Activated CD8-positive, alpha-beta memory T cell treated with anti-CD3 and anti-CD28 coated beads, Interleukin-2, amount 50 U/mL, for 24 hours (primary cell): Measurements from ENCODE around the gene BACH1.
A peak's percentile ranks its signal among the peaks of the same experiment; 100 is the strongest.

Experiments used
- DNase-seq: peaks from one replicate; pipeline ENCODE4 v3.0.0-alpha.2; 2020; ENCODE audit errors: extremely low read depth

The BACH1 gene

DNA sequence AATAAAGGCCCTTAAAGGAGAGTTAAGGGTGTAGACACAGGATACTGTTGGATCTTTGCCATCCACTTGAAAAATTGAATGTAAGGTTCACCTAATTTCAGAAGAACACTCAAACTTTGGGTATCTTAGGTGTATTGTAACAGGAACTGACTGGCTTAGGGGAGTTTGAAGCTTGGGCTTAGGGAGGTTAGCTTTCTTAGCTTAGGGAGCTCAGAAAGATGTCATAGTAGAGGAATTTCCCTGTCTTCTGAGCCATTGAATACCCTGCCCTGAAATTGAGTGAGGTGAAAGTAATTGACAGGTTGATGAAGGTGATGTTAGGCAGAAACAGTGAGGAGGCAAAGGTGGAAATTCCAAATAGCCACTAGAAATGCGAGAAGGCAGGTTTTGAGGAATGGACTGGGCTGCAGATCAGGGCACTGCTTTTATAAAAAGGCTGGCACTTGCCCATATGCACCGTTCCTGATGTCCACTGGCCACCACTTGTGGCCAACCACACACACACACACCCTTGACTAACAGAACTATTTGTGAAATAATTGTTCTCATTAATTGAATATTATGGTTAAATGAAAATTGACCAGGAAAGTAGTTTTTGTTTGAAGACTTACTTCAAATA lies 16.5 kb downstream of the BACH1 start:
- no peak for DNase-seq

DNA sequence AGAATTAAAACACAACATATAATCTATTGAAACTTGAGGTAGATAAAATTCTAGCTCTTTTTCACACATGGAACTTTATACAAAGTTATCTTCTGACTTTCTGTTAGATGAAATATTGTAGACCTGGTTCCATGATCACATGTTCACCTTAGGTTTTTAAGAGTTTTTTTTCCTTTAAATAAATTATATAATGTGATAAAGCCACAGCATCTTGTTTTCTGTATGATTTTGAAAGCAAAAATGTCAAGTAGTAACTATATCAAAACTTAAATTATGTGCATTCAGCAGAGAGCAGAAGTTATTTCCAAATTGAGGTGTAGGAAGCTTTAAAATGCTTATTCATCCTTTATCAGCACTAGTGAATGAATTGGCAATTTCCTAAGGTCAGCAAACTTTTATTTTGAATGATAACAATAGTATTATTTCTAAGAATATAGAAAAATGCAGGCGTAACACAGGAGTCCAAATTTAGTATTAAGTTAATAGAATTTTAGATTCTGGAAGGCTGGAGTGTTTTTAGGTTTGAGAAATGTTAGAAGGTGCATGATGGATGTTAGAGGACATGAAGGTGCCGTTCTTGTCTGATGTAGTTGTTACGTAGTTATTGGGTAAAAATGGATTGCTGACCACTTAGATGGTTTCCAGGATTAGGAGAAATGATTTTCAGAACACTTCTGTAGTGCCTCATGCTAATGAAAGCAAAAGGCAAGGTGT lies 17.5 kb downstream of the BACH1 start:
- DNase-seq: no peak

GRCh38 chr21:29316806-29317205 lies 18.1 kb downstream of the BACH1 start:
- DNase-seq: no peak

DNA sequence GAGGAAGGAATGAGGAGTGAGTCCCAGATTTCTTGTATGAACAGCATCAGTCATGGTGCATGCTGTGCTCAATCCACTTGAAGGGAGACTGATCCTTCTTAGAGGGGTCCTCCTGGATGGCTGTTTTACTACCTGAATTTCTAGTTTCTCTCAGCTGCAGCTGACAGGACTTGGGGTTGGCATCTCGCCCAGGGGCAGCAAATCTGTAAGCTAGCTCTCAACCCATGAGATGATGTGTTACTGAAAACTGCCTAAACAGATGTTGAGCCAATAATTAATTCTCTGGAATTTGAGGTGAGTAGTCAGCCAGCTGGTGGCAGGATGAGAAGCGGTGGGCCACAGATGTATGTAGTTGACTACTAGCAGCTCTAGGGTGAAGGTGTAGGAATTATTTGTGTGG lies 19.6 kb downstream of the BACH1 start:
- no peak for DNase-seq

DNA sequence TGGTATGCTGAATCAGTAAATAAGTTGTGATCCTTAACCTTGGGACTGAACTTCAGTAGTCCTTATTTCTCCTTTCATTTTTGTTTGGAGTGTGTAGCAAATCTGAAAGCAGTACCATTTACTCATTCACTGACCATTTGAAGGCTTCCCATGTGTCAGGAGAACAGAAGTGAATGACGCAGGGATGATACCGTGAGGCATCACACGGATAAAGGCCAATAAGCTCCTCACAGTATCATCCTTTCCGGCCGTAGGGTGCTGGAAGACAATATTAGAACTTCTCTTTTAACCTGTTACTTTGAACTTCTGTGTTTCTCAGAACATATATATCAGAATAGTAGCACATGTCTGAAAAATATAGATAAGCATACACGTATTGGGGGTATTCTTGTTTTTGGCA lies 21.3 kb downstream of the BACH1 start:
- DNase-seq: no peak

DNA sequence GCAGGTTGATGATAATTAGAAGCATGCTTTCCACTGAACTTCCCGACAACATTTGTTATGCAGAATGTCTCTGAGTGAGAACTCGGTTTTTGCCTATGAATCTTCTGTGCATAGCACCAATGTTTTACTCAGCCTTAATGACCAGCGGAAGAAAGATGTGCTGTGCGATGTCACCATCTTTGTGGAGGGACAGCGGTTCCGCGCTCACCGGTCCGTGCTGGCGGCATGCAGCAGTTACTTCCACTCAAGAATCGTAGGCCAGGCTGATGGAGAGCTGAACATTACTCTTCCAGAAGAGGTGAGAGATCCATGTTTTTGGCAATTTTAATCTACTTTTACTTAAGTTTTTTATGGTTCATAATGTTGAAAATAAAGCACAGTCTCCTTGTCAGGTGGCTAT lies 22.5 kb downstream of the BACH1 start:
- DNase-seq: no peak

GRCh38 chr21:29321932-29322928 lies 23.5 kb downstream of the BACH1 start:
- no peak for DNase-seq

DNA sequence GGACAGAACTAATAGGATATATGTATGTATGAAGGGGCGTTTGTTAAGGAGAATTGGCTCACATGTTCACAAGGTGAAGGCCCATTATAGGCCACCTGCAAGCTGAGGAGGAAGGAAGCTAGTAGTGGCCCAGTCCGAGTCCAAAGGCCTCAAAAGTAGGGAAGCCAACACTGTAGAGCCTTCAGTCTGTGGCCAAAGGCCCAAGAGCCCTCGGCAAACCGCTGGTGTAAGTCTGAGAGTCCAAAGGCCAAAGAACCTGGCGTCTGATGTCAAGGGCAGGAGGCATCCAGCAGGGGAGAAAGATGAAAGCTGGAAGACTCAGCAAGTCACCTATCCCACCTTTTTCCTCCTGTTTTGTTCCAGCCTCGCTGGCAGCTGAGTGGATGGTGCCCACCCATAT lies 24.5 kb downstream of the BACH1 start:
- DNase-seq: no peak

DNA sequence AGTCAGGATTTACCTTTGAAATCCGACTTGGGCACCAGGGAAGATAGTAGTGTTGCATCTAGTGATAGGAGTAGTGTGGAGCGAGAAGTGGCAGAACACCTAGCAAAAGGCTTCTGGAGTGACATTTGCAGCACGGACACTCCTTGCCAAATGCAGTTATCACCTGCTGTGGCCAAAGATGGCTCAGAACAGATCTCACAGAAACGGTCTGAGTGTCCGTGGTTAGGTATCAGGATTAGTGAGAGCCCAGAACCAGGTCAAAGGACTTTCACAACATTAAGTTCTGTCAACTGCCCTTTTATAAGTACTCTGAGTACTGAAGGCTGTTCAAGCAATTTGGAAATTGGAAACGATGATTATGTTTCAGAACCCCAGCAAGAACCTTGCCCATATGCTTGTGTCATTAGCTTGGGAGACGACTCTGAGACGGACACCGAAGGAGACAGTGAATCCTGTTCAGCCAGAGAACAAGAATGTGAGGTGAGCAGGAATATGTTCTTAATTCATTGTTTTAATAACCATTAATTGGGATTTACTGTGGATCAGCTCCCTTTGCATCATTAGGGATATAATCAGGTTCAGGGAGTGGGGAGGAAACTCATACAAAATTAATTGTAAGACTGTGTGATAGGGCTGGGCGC lies 28.3 kb downstream of the BACH1 start:
- no peak for DNase-seq

DNA sequence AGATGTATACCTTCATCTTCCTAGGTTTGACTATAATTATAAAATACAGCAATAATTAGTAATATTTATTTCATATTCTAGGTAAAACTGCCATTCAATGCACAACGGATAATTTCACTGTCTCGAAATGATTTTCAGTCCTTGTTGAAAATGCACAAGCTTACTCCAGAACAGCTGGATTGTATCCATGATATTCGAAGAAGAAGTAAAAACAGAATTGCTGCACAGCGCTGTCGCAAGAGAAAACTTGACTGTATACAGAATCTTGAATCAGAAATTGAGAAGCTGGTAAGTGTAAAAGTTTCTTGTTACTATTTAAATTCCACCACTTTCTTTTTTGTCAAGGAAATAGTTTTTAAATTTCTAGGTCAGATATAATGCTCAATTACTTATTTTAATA lies 30.7 kb downstream of the BACH1 start:
- DNase-seq: no peak

DNA sequence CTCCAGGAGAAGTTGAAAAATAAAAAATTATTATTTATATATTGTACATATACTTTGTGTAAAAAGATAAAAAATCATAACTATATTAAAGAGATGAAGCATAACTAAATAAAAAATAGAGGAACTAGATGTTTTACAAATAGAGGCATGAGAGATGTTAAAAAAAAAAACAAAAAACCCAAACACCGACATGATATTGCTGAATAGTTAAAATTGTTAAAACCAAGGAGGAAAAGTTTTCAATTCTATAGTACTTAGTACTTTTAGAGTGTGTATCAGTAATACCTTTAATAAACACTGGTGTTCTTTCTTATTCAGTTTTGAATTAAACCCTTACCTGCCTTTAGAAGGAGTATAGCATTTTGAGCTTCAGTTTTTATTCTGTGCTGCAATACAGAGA lies 32.1 kb downstream of the BACH1 start:
- no peak for DNase-seq

DNA sequence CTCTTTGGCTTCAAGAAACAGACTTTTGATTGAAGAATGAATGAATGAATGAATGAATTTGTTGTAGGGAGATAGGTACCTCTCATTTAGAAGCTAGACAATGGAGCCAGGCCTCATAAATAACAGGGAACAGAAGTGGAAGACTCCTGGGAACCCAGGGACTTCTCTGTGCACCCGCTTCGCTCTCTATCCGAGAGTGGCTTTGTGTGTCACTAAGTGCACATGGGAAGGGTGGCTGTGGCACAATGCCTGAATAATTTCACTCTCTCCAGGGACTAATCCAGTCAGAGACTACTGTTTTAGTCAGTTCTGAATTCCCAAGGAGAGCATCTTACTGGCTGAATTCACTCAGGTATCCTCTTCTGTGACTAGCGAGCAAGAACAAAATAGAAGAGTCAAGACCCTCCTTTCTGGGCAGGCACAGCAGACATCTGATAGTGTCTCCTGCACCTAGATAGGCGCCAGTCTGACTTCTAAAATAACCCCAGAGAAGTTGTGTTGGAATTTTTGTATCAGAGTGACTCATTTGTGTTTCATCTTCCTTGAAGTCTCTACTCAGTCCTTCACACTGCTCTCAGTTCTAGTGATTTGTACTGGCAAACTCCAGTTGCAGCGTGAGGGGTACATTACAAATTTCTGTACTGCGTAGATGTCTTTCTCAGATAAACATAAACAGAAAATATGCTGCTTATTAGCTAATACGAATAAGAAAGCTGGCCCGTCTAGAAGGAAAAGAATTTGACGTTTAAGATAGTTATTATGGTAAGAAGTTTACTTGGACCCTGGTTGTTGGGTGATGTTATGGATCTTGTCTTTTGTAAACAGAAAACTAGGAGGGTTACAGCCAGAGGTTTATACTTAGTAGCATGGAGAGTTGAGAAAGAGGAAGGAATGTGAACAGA lies 34.0 kb downstream of the BACH1 start:
- DNase-seq: no peak

- no peak for DNase-seq
Measured at GRCh38 chr21:29333406-29333805, 34.7 kb downstream of the BACH1 start.

- no peak for DNase-seq
Measured at GRCh38 chr21:29334717-29335428, 36.2 kb downstream of the BACH1 start.

DNA sequence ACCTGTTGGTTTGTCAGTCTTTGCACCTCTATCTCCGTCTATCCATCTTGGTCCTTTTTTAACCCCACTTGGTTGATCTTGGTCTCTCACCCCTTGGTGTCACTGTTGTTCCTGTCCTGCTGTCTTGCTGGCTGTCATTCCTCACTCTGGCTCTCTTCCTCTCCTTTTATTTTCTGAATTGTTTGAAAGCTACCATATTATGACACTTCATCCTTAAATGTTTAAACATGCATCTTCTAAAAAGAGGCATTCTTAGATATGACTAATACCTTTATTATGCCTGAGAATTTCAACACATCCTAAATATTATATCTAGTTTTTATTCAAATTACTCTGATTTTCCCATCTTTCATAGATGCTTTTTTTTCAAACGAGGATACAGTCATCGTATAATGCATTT lies 37.0 kb downstream of the BACH1 start:
- DNase-seq: no peak

- DNase-seq: no peak
Measured at GRCh38 chr21:29338256-29338655, 39.5 kb downstream of the BACH1 start.

GRCh38 chr21:29340228-29340627 lies 41.5 kb downstream of the BACH1 start:
- DNase-seq: no peak

GRCh38 chr21:29342363-29342957 lies 43.7 kb downstream of the BACH1 start:
- peak; percentile 25 for DNase-seq

- no peak for DNase-seq
Measured at GRCh38 chr21:29343519-29343918, 44.8 kb downstream of the BACH1 start.

DNA sequence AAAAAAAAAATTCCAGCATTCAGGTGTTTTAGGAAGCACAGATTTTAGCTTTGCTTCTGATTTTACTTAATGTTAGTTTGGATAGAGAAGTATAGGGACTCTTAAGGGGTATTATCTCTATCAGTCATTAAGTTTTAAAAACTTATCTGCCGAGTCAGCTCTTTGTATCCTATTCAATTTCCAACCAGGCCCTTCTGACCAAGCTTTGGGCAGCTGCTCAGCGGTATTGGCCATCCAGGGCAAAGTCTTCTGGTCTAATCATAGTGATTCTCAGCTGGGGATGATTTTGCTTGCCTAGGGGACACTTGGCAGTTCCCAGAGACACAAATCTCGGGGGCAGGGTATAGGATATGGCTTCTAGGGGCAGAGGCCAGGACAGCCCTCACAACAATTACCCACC lies 47.6 kb downstream of the BACH1 start:
- DNase-seq: no peak
